GM18868 (cell line): ENCODE measurements around the gene UNC13A.
A peak's percentile ranks its signal among the peaks of the same experiment; 100 is the strongest.

Source experiments
- ATAC-seq: cut with Tn5 transposase; IDR thresholded peaks from one replicate; pipeline ENCODE4 v1.9.1; 2021; ENCODE audit warnings: mild to moderate bottlenecking, moderate library complexity; ENCODE audit not compliant: unreplicated experiment

UNC13A gene

DNA sequence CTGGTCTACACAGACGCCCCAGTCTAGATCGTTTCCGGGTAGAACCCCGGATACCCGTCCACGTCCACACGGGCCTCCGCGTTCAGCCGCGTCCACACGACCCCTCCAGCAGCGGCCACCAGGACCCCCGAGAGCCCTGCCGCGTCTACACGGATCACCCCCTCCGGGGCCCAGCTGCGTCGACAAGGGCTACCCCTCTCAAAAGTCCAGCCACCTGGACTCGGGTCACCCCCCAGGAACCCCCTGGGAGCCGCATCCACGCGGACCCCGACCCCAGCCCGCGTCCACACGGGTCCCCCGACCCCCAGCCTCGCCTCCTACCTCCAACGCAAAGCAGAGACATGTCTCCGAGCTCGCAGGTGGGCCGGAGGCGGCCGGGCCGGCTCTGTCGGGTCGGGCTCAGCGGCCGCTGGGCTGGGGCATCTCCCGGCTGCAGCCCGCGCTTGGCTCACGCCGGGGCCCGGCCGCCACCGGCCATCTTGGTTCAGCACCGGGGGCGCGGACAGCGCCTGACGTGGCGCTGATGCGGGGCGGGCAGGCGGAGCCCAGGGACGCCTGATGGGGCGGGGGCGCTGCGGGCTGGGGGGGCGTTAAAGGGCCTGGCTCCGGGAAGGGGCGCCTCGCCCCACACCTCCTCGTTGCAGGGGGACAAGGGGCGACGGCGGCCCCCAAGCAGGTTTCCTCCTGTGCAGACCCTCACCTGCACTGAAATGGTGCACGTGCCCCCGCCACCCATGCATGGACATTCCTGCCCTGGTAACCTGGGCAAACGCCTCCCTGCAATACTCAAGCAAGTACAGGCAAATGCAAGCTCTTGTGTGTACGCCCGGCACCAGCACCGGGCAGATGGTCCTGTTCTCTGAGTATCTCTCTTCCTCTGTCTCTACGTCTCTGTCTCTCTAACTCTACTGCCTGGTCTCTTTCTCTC lies at the start of gene UNC13A:
UNC13A (minus strand) TSS at position 498 of the 928 bp plus-strand sequence; CDS start at position 343, 155 bp downstream.
- ATAC-seq: no peak

DNA sequence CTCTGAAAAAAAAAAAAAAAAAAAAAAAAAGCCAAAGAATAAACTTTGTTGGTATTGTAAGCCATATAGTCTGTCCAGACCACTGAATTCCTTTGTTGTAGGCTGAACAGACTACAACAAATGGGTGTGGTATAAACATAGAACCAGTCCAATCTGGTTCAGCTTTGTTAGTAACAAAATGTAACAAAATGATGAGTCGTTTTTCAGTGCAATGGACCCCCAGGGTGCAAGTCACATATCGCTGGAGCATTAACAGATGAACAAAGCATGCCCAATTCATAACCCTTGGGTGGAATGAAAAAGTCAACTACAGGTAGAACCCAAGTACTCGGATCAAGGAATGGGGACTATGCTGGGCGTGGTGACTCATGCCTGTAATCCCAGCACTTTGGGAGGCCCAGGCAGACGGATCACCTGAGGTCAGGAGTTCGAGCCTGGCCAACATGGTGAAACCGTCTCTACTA lies 49.6 kb upstream of the UNC13A start:
- no peak for ATAC-seq

DNA sequence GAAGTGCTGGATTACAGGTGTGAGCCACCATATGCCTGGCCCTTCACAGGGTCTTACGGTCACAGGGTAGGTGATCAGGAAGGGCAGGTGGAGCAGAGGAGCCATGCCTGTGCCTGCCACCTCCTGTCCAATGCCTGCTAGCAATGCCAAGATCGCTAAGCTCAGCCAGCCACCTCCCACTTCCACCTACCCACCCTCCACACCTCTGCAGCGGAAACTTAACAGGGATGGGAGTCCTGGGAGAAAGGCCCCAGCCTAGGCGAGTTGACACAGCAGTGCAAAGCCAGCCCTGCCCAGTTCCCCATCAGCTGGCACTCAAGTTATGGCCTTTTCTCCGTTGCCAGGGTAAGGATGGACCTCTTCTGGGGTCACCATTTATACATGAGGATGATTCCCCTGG lies 47.3 kb upstream of the UNC13A start:
- ATAC-seq: no peak

DNA sequence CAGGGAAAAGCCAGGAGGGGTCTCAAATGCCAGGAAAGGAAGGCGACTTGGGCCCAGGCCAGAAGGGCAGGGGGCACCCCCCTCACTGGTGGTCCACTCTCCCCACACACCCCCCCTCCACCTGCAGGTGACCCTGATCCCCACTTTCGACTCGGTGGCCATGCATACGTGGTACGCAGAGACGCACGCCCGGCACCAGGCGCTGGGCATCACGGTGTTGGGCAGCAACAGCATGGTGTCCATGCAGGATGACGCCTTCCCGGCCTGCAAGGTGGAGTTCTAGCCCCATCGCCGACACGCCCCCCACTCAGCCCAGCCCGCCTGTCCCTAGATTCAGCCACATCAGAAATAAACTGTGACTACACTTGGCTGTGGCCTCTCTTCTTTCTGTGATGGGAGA lies 46.0 kb upstream of the UNC13A start:
- ATAC-seq: no peak

DNA sequence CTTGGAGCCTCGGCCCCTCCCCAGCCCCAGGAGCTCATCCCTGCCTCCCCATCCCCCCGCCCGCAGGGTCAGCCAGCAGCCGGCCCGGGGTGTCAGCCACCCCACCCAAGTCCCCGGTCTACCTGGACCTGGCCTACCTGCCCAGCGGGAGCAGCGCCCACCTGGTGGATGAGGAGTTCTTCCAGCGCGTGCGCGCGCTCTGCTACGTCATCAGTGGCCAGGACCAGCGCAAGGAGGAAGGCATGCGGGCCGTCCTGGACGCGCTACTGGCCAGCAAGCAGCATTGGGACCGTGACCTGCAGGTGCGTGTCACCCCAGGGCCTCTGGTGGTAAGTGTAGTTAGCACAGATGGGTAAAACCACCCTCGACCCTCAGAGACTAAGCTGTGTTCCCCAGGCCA lies 45.0 kb upstream of the UNC13A start:
- no peak for ATAC-seq

DNA sequence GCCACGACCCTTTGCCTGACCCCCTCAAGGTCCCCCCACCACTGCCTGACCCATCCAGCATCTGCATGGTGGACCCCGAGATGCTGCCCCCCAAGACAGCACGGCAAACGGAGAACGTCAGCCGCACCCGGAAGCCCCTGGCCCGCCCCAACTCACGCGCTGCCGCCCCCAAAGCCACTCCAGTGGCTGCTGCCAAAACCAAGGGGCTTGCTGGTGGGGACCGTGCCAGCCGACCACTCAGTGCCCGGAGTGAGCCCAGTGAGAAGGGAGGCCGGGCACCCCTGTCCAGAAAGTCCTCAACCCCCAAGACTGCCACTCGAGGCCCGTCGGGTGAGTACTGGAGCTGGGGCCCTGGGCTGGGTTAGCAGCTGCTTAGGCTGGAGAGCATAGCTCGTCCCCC lies 39.7 kb upstream of the UNC13A start:
- no peak for ATAC-seq

DNA sequence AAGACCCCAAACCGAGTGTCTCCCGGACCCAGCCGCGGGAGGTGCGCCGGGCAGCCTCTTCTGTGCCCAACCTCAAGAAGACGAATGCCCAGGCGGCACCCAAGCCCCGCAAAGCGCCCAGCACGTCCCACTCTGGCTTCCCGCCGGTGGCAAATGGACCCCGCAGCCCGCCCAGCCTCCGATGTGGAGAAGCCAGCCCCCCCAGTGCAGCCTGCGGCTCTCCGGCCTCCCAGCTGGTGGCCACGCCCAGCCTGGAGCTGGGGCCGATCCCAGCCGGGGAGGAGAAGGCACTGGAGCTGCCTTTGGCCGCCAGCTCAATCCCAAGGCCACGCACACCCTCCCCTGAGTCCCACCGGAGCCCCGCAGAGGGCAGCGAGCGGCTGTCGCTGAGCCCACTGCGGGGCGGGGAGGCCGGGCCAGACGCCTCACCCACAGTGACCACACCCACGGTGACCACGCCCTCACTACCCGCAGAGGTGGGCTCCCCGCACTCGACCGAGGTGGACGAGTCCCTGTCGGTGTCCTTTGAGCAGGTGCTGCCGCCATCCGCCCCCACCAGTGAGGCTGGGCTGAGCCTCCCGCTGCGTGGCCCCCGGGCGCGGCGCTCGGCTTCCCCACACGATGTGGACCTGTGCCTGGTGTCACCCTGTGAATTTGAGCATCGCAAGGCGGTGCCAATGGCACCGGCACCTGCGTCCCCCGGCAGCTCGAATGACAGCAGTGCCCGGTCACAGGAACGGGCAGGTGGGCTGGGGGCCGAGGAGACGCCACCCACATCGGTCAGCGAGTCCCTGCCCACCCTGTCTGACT lies 39.0 kb upstream of the UNC13A start:
- no peak for ATAC-seq

DNA sequence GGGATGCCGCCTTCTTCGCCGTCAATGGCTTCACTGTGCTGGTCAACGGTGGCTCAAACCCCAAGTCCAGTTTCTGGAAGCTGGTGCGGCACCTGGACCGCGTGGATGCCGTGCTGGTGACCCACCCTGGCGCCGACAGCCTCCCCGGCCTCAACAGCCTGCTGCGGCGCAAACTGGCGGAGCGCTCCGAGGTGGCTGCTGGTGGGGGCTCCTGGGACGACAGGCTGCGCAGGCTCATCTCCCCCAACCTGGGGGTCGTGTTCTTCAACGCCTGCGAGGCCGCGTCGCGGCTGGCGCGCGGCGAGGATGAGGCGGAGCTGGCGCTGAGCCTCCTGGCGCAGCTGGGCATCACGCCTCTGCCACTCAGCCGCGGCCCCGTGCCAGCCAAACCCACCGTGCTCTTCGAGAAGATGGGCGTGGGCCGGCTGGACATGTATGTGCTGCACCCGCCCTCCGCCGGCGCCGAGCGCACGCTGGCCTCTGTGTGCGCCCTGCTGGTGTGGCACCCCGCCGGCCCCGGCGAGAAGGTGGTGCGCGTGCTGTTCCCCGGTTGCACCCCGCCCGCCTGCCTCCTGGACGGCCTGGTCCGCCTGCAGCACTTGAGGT lies 38.1 kb upstream of the UNC13A start:
- no peak for ATAC-seq

DNA sequence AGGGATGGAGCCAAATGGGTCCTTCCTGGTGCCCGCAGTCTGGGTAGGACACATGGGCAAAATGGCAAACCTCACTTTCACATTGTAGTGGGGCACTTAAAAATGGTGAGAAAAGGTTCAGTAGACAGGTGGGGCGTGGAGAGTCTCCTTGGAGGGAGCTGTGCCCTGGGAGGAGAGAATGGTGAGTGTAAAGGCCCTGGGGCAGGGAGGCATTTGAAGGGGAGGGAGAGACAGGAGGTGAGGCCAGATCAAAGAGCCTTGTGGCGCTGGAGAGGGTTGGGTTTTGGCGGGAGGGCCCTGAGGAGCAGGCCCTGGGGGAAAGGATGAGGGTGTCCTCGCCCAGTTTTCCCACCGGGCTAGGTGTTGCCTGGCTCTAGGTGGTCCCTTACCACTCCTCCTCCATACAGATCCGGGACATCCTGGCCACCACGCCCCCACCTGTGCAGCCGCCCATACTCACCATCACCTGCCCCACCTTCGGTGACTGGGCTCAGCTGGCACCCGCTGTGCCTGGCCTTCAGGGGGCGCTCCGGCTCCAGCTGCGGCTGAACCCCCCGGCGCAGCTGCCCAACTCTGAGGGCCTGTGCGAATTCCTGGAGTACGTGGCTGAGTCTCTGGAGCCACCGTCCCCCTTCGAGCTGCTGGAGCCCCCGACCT lies 37.4 kb upstream of the UNC13A start:
- no peak for ATAC-seq

DNA sequence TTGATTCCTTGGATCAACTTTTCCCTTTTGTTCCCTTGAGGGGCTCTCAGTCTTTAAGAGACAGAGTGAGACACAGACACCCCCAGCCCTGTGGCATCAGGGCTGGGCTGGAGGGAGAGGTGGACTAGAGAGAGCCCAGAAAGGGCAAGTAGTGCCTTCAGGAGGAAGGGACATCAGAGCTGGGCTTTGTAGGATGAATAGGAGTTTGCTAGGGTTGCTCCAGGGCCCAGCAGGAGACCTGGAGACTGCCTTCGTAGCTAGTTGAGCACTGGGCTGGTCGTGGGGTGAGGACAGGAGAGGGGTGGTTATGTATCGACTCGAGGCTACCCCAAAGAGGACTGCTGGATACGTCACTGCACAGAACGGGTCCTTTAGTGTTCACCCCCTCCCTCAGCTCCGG lies 36.5 kb upstream of the UNC13A start:
- no peak for ATAC-seq

DNA sequence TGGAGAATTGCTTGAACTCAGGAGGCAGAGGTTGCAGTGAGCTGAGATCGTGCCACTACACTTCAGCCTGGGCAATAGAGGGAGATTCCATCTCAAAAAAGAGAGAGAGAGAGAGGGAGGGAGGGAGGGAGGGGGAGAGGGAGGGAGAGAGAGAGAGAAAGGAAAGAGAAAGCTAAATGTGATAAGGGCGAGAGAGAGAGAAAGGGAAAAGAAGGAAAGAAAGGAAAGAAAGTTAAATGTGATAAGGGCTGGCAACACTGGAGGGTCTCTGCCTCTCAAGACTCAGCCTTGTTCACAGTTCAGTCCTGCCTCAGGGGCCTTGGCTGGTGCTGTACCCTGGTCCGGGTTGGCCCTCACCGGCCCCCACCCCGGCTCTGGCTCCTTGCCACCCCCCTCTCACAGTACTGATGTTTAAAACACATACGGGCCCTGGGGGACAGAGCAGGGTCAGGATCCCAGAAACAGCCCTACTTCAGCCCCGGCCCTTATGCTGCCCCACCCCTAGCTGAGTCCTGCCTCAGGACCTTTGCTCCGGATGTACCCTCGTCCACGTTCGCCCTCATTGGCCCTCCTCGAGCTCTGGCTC lies 34.6 kb upstream of the UNC13A start:
- no peak for ATAC-seq

DNA sequence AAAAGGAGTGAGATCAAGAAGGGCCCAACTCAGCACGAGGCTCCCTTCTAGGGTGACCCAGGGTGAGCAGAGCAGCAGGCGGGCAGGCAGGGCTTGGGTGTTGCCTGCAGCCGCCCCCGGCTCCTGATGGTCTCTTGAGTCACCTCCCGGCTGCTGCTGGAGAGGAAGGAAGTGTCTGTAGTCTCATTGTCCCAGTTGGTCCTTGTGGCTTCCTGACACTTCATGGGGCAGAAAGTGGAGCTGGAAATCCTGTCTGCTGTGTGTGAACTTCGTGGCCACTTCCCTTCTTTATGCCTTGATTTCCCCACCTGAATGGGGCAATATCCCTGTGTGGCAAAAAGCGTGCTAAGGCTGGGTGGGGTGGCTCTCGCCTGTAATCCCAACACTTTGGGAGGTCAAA lies 33.7 kb upstream of the UNC13A start:
- no peak for ATAC-seq

DNA sequence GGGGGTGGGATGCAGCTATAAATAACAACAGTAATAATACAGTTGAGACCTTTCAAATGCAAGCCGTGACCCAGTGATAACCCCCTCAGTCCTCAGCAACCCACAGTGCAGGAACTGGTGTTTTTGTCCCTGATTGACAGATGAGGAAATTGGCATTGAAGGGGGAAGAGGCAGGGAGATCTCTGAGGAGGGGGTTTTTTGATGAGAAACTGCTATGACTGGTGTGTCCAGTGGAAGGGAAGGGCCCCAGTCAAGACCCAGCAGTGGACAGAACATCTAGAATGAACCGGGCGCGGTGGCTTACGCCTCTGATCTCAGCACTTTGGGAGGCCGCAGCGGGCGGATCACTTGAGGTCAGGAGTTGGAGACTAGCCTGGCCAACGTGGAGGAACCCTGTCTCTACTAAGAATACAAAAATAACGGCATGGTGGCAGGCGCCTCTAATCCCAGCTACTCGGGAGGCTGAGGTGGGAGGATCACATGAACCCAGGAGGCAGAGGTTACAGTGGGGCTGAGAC lies 33.0 kb upstream of the UNC13A start:
- no peak for ATAC-seq

DNA sequence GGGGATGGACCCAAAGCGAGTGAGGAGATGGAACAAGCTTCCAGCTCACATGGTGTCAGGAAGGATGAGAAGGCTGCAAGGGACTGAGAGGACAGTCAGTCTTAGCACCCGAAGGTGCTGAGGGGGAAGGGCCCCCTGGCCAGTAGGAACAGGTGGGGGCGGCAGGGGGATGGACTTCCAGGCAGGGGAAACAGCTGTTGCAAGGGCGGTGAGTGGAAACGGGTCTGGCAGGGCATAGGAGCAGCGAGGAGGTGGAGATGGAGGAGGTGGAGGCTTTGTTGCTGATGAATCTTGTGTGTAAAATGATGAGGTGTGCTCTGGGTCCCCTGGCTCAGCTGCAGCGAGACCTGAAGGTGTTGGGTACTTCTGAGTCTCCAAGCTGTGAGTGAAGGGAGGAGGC lies 32.3 kb upstream of the UNC13A start:
- ATAC-seq: no peak

DNA sequence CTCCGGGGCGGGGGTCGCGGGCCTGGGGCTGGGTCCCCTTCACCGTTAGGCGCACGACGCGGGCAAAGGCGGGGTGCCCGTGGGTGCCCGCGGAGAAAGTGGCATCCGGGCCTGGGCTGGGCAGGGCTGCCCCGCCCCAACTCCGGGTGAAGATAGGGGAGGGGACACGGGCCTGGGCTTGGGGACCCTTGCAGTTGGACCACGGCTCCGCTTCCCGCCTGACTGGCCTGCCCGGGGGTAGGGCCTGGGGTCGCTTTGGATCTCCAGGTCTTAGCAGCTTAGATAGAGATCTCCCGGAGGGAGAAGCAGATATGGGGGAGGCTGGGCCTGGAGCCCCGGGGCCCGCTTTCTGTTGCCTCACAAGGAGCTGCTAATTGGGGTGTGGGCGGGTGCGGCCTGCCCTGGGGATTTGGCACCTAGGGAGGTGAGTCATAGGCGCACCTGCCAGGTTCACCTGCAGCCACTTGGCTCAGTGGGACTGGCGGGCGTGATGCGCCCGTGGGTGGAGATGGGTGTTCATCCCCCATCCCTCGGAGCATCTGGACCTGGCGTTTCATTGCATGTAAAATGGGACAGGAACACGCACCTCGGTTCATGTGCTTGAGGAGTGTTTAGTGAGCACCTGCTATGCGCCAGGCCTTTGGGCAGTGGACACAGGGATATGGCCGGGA lies 31.7 kb upstream of the UNC13A start:
- peak; percentile 10 for ATAC-seq

DNA sequence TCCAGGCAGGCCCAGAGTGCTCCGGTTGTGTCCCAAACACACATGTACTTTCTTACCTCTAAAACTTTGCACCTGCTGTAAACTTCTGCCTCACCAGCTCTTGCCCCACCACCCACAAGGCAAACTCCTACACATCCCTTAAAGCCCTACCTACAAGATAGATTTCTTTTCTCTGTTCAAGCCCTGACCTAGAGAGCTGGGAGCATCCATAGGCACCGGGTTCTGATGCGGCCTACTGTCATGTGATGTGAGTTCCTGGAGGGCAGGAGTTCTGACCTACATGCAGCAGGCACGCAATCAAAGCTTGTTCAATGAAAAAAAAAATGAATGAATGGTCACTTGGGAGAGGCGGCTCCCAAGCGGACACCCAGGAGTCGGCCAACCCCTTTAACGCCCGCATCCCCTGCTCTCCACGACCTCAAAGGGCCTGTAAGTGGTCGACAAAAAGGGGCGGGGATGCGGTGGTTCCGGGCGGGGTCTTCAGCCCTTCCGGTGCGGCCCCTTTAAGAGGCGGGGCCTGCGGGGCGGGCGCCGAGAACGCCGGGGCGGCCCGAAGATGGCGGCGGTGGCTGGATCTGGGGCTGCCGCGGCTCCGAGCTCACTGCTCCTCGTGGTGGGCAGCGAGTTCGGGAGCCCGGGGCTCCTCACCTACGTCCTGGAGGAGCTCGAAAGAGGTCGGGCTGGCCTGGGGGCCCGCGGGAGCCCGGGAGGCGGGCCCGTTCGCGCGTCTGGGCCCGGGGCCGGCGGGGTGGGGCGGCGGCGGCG lies 31.0 kb upstream of the UNC13A start, which contains the start of gene MAP1S:
MAP1S (plus strand) TSS at position 534 of the 765 bp plus-strand sequence; CDS start at position 557, 23 bp downstream.
- ATAC-seq: peak; percentile 69

DNA sequence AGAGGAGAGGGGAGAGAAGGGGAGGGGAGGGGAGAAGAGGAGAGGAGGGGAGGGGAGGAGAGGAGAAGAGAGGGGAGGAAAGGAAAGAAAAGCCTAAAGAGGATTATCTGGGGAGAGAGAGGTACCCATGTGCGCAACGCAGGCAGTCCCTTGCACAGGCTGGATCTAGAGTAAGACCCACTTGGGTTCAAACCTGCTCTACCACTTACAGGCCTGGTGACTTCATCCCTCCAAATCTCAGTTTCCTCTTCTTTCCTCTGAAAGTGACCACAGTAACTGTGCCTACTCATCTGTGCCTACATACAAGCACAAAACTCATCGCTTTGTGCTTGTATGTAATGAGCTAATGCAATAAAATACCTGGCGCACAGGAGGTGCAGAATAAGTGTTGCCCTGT lies 30.4 kb upstream of the UNC13A start:
- ATAC-seq: no peak

DNA sequence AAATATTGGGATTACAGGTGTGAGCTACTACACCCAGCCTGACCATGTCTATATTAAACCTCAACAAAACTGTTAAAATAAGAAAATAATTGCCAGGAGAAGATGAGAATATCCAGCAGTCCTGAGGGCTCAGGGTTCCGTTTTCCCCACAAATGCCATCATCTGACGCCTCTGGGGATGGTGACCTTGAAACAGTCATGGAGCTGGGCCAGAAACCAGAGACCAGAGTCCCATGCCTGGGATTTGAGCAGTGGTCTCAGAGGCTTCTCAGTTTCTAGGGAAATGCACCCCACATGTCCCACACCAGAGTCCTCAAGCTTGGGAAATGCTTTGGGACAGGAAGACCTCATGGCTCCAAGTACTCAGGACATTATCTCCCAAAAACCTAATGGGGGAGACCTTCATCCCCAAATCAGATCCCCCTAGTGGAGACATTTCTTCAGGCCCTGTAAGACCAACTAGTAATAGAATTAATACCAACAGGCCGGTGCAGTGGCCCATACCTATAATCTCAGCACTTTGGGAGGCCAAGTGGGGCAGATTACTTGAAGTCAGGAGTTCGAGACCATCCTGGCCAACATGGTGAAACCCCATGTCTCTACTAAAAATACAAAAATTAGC lies 28.3 kb upstream of the UNC13A start:
- ATAC-seq: no peak
